Fibroblast of skin of back (primary cell): ENCODE data around the gene UNC45A.
"Not testable (repeated sequence)": the region's sequence is repeated elsewhere in the genome, so short reads cannot be mapped to it uniquely, and the experiment has no call there.

Experiments used
- DNase-seq: peaks from one replicate; pipeline ENCODE4 v3.0.0-alpha.2; 2013

UNC45A gene

GRCh38 chr15:90903733-90904536 lies 31.1 kb upstream of the UNC45A start:
- DNase-seq = no peak

- DNase-seq = no peak
Observed at GRCh38 chr15:90904746-90905145, 30.3 kb upstream of the UNC45A start.

GRCh38 chr15:90905306-90906180 lies 29.5 kb upstream of the UNC45A start:
- DNase-seq = no peak

DNA sequence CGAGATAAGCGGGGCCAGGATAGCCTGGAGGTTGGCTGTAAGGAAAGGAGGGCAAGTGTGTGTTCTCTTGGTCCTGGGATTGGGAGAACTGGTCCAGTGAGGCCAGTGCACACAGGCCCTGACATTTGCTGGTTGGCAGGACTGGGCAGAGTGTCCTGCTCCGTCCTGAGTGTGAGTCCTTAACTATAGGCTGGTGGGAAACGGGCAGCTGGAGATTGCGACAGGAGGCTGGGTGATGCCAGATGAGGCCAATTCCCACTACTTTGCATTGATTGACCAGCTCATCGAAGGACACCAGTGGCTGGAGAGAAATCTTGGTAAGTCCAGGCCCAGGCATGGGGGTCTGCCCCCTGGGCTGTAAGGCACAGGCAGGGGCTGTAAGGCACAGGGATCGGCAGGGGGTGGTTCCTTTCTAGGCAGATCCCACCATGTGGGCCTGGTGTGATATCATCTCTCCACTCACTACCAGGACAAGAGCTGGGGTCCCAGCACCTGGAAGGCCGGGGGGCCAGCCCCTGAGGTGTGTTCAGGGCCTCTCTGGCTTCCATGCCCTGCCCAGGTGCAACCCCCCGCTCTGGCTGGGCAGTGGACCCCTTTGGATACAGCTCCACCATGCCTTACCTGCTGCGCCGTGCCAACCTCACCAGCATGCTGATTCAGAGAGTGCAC lies 28.8 kb upstream of the UNC45A start:
- no peak for DNase-seq

DNA sequence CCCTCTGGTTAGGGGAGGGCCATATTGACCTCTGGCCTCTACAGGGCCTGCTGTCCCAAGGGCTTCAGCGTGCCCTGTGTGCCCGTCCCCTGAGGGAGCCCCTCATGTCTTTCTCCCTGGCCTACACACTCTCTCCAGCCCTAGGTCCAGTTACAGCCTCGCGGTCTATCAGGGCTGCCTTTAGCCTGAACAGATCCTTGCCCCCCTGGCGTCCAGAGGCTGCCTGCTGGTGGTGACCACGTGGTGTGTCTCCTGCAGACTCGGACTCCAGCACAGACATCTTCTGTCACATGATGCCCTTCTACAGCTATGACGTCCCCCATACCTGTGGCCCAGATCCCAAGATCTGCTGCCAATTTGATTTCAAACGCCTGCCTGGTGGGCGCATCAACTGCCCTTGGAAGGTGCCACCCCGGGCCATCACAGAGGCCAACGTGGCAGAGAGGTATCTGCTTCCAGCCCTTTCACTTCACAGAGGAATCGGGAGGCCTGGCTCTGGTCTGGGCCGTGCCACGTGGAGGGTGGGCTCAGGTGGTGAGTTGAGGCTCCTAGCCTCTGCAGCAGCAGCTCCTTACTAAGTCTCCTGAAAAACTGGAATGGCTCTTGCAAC lies 27.9 kb upstream of the UNC45A start:
- no peak for DNase-seq

DNA sequence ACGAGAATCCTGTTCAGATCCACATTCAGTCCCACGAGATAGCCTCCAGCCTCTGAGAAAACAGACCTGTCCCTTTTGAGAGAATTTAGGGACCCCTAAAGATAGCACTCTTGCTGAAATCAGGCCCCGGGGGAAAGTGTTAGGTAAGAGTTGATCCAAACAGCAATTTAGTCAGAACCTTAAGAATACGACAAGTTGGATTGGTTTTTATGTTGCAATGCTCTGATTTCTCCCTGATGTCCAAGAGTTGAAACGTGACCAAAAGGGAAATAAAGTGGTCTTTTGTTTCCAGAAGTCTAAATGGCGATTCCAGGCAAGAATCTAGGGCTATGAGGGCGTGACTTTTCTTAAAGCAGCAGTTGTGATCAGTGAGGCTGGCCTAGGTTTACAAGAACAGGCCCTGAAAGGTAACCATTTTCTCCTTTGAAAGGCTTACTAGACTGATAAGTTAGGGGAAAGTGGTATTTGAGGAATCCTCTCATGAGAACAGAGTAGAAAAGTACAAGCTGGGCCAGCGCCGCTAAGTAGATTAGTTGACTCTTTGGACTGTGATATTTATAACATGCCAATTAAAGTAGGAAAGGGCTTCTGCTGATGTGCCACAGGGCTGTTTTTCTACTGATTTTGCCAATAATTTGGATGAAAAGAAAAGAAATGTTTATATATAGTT lies 27.1 kb upstream of the UNC45A start:
- DNase-seq = no peak

- not testable (repeated sequence) for DNase-seq
Observed at GRCh38 chr15:90909449-90909848, 25.6 kb upstream of the UNC45A start.

DNA sequence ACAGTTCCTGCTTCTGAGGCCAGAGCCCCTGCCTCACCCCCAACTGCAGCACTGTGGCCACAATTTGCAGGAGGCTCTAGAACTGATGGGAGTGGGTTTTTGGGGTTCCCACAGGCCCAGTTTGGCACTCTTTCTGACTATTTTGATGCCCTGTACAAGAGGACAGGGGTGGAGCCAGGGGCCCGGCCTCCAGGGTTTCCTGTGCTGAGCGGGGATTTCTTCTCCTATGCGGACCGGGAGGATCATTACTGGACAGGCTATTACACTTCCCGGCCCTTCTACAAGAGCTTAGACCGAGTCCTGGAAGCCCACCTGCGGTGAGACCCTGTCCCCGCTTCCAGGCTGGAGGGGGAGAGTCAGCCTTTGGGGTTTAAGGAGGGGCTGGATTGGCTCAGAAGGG lies 25.1 kb upstream of the UNC45A start:
- DNase-seq = no peak

GRCh38 chr15:90910441-90911301 lies 24.4 kb upstream of the UNC45A start:
- DNase-seq = no peak

DNA sequence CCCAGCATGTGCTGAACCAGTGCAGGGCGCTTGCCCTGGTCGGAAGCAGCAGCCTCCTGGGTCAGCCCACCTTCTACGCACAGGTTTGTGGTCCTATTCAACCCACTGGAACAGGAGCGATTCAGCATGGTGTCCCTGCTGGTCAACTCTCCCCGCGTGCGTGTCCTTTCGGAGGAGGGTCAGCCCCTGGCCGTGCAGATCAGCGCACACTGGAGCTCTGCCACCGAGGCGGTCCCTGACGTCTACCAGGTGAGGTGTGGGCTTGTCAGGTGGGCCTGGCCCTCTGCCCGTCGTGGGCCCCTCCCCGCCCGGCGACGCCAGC lies 23.8 kb upstream of the UNC45A start:
- no peak for DNase-seq

GRCh38 chr15:90911906-90912769 lies 22.9 kb upstream of the UNC45A start:
- no peak for DNase-seq

- DNase-seq = no peak
Observed at GRCh38 chr15:90912770-90913075, 22.4 kb upstream of the UNC45A start.

- no peak for DNase-seq
Observed at GRCh38 chr15:90913398-90913944, 21.6 kb upstream of the UNC45A start.

GRCh38 chr15:90914305-90915080 lies 20.6 kb upstream of the UNC45A start:
- DNase-seq = no peak

- DNase-seq = no peak
Observed at GRCh38 chr15:90915216-90915807, 19.8 kb upstream of the UNC45A start.

DNA sequence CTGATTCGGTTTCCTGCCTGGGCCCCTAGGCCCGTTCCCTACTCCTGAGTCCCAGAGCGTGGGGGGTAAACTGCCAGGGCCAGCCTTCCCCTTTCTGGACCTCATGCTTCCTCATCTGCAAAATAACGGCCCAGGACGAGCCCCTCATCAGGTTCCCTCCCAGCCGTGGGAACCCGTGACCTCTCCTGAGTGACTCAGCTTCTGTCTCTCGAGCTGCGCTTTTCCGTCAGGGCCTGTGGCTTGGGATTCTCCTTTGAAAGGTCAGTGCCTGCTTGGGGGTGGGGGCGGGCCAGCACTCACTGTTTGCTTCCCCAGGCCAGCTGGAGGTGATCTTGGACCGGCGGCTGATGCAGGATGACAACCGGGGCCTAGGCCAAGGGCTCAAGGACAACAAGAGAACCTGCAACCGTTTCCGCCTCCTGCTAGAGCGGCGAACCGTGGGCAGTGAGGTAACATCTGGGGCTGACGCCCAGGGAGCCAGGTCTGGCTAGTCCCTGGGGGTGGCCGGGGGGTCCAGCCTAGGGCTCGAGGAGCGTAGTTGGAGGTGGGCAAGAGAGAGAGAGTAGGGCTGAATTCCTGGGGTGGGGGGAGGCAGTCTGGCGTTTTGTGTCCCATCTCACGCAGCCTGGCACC lies 19.2 kb upstream of the UNC45A start:
- no peak for DNase-seq

DNA sequence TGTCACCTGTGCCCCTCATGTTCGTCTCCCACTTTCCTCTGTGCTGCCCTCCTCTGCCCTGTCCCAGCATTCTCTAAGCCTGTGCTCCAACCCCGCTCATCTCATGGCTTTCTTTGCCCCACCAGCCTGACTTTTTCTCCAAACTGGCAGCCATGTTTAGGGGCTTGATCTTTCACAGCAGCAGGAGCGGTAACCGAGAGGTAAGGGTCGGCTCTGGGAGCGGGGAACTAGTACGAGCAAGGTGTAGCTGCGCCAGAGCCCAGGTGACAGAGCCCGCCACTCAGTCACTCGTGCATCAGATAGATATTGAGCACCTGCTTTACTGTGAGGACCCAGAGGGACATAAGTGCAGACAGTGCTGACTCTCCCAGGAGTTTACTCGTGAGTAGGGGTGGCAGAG lies 18.6 kb upstream of the UNC45A start:
- DNase-seq = no peak

DNA sequence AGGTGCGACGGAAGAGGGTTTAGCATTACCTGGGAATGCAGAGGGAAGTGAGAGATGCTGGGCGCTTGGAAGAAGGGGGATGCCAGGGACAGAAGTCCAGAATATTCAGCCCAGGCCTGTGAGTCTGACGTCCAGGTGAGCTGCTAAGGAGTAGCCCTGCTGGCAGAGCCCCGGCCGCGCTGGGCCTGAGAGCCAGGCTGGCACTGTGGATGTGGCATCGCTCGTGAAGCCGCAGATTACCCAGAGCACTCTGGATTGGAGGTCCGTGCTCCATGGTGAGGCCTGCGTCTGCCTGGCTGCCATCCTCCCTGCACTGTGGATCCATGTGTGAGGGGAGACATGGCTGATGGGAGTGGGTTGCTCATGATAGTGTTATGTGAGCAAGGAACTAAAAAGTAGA lies 17.5 kb upstream of the UNC45A start:
- DNase-seq = no peak
